BLaER1 (cell line): ENCODE data around the gene DNM2.

Experiments
- H3K27ac ChIP-seq: shearing (Covaris generic); formaldehyde crosslinking; 2 replicates; pipeline ENCODE4 v1.8.1; 2022
- H3K27me3 ChIP-seq: shearing (Covaris generic); formaldehyde crosslinking; 2 replicates; pipeline ENCODE4 v1.8.1; 2022
- H3K36me3 ChIP-seq: shearing (Covaris generic); formaldehyde crosslinking; 2 replicates; pipeline ENCODE4 v1.8.1; 2022
- H3K4me1 ChIP-seq: shearing (Covaris generic); formaldehyde crosslinking; 2 replicates; pipeline ENCODE4 v1.8.1; 2022
- H3K4me2 ChIP-seq: shearing (Covaris generic); formaldehyde crosslinking; 2 replicates; pipeline ENCODE4 v1.8.1; 2022
- H3K4me3 ChIP-seq: shearing (Covaris generic); formaldehyde crosslinking; 2 replicates; pipeline ENCODE4 v1.8.1; 2022
- H3K9ac ChIP-seq: shearing (Covaris generic); formaldehyde crosslinking; 2 replicates; pipeline ENCODE4 v1.8.1; 2022
- H3K9me3 ChIP-seq: shearing (Covaris generic); formaldehyde crosslinking; 2 replicates; pipeline ENCODE4 v1.8.1; 2022
- H4K20me1 ChIP-seq: shearing (Covaris generic); formaldehyde crosslinking; 2 replicates; pipeline ENCODE4 v1.8.1; 2022
- Cebpa-rat ChIP-seq: shearing (Covaris generic); IDR thresholded peaks from 2 replicates; pipeline ENCODE4 v1.8.1; 2022

Gene DNM2

DNA sequence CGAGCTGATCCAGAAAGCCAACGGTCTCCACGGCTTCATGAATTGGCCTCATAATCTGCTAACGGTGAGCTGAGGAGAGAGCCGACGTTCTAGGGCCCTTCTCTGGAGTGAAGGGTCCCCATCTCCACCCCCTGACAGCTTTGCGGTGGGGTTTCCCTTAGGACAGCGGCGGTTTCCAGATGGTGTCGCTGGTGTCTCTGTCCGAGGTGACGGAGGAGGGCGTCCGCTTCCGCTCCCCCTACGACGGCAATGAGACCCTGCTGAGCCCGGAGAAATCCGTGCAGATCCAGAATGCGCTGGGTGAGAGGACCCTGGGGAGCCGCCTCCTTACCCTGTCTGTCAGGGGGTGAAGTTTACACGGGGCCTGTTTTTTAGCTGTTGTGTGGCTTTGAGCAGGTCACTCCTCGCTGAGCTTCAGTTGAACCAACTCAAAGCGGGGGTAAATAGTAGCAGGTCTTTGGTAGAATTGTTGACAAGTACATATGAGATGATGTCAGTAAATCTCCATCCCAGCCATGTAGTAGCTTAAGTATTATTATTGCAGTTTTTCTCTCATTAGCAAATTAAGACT lies 15.8 kb upstream of the DNM2 start:
- H3K9me3 ChIP-seq, result no peaks in the 10 kb centered on the region
- H3K27ac ChIP-seq, result peak overlapping the region; percentile 88
- peak overlapping the region; percentile 99 for H3K4me2 ChIP-seq
- TF ChIP-seq Cebpa-rat, result no peak
- H4K20me1 ChIP-seq, result peaks cover 4% of the 10 kb centered on the region; the same call in 1 of the 2 replicates
- peaks cover 20% of the 10 kb centered on the region for H3K4me1 ChIP-seq
- H3K9ac ChIP-seq, result peak overlapping the region; percentile 86
- H3K4me3 ChIP-seq, result peak overlapping the region; percentile 81
- peaks cover 3% of the 10 kb centered on the region for H3K36me3 ChIP-seq
- H3K27me3 ChIP-seq, result no peaks in the 10 kb centered on the region

DNA sequence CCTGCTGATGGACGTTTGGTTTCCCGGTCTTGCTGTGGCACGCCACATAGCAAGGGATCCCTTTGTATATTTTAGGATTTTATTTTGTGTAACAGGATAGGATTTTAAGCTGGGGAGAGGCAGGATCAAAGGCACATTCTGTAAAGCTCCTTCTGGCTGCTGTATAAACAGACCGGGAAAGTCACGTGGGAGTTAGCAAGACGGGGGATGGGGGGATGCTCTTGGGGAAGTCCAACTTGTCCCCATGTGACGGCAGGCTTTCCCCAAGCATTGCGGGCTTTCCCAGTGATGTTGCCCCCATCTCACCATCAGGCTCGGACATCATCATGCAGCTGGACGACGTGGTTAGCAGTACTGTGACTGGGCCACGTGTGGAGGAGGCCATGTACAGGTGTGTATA lies 10.9 kb upstream of the DNM2 start:
- Histone ChIP-seq H3K4me2 (no peak overlapping the region), H4K20me1 (no peaks in the 10 kb centered on the region), H3K9ac (peak overlapping the region; percentile 34; the same call in 1 of the 2 replicates), H3K27me3 (no peaks in the 10 kb centered on the region), H3K9me3 (no peaks in the 10 kb centered on the region), H3K4me3 (no peak overlapping the region), H3K36me3 (peaks cover 32% of the 10 kb centered on the region), H3K27ac (no peak overlapping the region), H3K4me1 (peaks cover 10% of the 10 kb centered on the region)
- no peak for TF ChIP-seq Cebpa-rat

GRCh38 chr19:10707440-10707839 lies 10.4 kb upstream of the DNM2 start:
- Histone ChIP-seq H3K4me2 (no peak overlapping the region), H3K4me1 (peaks cover 6% of the 10 kb centered on the region)

GRCh38 chr19:10708291-10708690 lies 9.6 kb upstream of the DNM2 start:
- H3K36me3 ChIP-seq, result peaks cover 38% of the 10 kb centered on the region
- H3K4me3 ChIP-seq, result no peak overlapping the region
- no peaks in the 10 kb centered on the region for H3K27me3 ChIP-seq
- no peak overlapping the region for H3K4me2 ChIP-seq
- no peak overlapping the region for H3K9ac ChIP-seq
- TF ChIP-seq Cebpa-rat, result no peak
- peaks cover 7% of the 10 kb centered on the region for H3K4me1 ChIP-seq
- no peaks in the 10 kb centered on the region for H3K9me3 ChIP-seq
- no peaks in the 10 kb centered on the region for H4K20me1 ChIP-seq
- no peak overlapping the region for H3K27ac ChIP-seq

More at GRCh38 chr19:10707440-10707839, 10.4 kb upstream of the DNM2 start:
- Histone ChIP-seq H3K27me3 (no peaks in the 10 kb centered on the region), H4K20me1 (no peaks in the 10 kb centered on the region), H3K9me3 (no peaks in the 10 kb centered on the region), H3K4me3 (no peak overlapping the region), H3K27ac (no peak overlapping the region), H3K9ac (no peak overlapping the region), H3K36me3 (peaks cover 34% of the 10 kb centered on the region)
- no peak for TF ChIP-seq Cebpa-rat

- H3K9ac ChIP-seq, result no peak overlapping the region
- no peak overlapping the region for H3K4me2 ChIP-seq
- TF ChIP-seq Cebpa-rat, result no peak
- H3K4me3 ChIP-seq, result no peak overlapping the region
- H3K9me3 ChIP-seq, result no peaks in the 10 kb centered on the region
- peaks cover 35% of the 10 kb centered on the region for H3K36me3 ChIP-seq
- H3K4me1 ChIP-seq, result peaks cover 27% of the 10 kb centered on the region
- H3K27me3 ChIP-seq, result no peaks in the 10 kb centered on the region
- H4K20me1 ChIP-seq, result no peaks in the 10 kb centered on the region
- H3K27ac ChIP-seq, result no peak overlapping the region
Observed at GRCh38 chr19:10712045-10712444, 5.8 kb upstream of the DNM2 start.

GRCh38 chr19:10712754-10713153 lies 5.1 kb upstream of the DNM2 start:
- Histone ChIP-seq H3K4me1 (peaks cover 28% of the 10 kb centered on the region), H3K4me2 (peak overlapping the region; percentile 39), H4K20me1 (no peaks in the 10 kb centered on the region), H3K9me3 (no peaks in the 10 kb centered on the region), H3K27ac (no peak overlapping the region), H3K9ac (no peak overlapping the region), H3K27me3 (no peaks in the 10 kb centered on the region), H3K36me3 (peaks cover 28% of the 10 kb centered on the region; the same call in 1 of the 2 replicates), H3K4me3 (no peak overlapping the region)
- TF ChIP-seq Cebpa-rat, result no peak

DNA sequence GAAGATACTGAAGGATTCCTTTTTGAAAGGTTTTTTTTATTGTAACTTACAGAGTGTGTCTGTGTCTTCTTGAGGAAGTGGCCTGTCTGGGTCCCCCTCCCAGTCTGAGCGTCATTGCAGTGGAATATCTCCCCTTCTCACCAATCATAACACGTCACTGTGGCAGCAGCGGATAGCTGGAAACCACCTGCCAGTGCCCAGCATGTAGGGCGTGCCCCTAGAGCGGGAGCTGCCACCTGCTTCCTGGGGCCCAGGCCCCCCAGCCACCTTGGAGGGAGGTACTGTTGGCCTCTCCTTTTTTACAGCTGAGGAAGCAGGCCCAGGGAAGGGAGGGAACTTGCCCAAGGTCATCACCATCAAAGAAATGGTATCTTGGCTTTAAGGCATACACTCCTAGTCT lies 4.6 kb upstream of the DNM2 start:
- Histone ChIP-seq H3K4me2 (peak overlapping the region; percentile 39), H3K4me3 (no peak overlapping the region), H3K9me3 (no peaks in the 10 kb centered on the region), H4K20me1 (peaks cover 4% of the 10 kb centered on the region), H3K9ac (no peak overlapping the region; the same call in 1 of the 2 replicates), H3K4me1 (peaks cover 28% of the 10 kb centered on the region), H3K27ac (no peak overlapping the region), H3K27me3 (no peaks in the 10 kb centered on the region), H3K36me3 (peaks cover 25% of the 10 kb centered on the region; the same call in 1 of the 2 replicates)
- TF ChIP-seq Cebpa-rat, result no peak

DNA sequence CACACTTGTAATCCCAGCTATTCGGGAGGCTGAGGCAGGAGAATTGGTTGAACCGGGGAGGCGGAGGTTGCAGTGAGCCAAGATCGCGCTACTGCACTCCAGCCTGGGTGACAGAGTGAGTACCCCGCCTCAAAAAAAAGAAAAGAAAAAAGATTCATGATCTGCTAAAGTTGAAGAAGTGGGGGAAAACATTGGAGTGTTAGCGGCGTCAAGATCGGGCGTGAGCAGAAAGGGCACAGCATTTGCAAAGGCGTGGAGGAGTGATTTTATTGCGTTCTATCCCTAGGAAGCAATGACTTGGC lies 874 bp upstream of the DNM2 start:
- Histone ChIP-seq H3K9ac (no peak overlapping the region), H3K4me3 (no peak overlapping the region)

DNA sequence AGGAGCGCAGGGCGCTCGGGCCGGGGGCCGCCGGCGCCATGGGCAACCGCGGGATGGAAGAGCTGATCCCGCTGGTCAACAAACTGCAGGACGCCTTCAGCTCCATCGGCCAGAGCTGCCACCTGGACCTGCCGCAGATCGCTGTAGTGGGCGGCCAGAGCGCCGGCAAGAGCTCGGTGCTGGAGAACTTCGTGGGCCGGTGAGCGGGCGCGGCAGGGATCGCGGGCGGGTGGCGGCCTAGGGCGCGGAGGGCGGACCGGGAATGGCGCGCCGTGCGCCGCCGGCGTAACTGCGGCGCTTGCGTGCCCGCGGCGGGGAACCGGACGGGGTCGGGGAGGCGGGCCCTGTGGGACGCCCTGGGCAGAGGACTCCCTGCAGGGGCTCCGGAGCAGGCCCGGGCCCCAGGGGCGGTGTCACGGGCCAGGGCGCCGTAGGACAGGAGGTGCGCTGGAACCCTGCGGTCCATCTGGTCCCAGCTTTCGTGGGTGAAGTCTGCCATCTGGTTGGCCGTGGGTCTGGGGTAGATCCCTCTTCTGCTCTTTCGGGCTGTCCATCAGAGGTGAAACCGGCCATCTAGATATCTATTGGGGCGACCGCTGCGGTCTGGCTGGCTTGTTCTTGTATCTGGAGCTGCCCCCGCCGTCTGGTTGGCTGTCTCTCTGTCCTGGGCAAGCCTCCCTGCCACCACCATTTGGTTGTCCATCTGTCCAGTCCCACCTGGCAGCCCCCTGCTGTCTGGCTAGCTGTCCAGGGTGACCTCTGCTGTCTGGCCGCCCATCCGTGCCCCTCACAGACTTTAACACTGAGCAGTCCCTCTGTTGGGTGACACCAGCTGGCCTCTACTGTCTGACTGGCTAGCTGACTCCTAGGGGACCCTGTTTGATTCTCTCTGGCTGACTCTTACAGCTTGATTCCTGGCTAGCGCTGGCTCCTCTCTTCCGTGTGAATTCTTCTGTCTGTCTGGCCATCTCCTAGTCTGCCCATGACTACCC lies 622 bp downstream of the DNM2 start:
- Histone ChIP-seq H3K27ac (peak overlapping the region; percentile 98), H3K9me3 (no peaks in the 10 kb centered on the region), H3K4me3 (peak overlapping the region; percentile 99), H3K9ac (peak overlapping the region; percentile 99), H3K4me1 (peaks cover 65% of the 10 kb centered on the region), H3K27me3 (no peaks in the 10 kb centered on the region), H3K36me3 (peaks cover 27% of the 10 kb centered on the region), H3K4me2 (peak overlapping the region; percentile 95), H4K20me1 (peaks cover 46% of the 10 kb centered on the region)
- no peak for TF ChIP-seq Cebpa-rat

More for the DNA sequence above, 874 bp upstream of the DNM2 start:
- peaks cover 40% of the 10 kb centered on the region for H4K20me1 ChIP-seq
- H3K4me1 ChIP-seq, result peaks cover 59% of the 10 kb centered on the region
- peaks cover 25% of the 10 kb centered on the region for H3K36me3 ChIP-seq
- no peaks in the 10 kb centered on the region for H3K9me3 ChIP-seq
- H3K27me3 ChIP-seq, result no peaks in the 10 kb centered on the region
- no peak for TF ChIP-seq Cebpa-rat
- H3K4me2 ChIP-seq, result peak overlapping the region; percentile 47
- H3K27ac ChIP-seq, result no peak overlapping the region

GRCh38 chr19:10719466-10719961 lies 1.6 kb downstream of the DNM2 start:
- no peak for TF ChIP-seq Cebpa-rat
- Histone ChIP-seq H3K27ac (peak overlapping the region; percentile 98), H3K9me3 (no peaks in the 10 kb centered on the region), H3K4me2 (peak overlapping the region; percentile 95), H3K4me1 (peaks cover 65% of the 10 kb centered on the region), H3K9ac (peak overlapping the region; percentile 99), H3K27me3 (no peaks in the 10 kb centered on the region), H3K36me3 (peaks cover 27% of the 10 kb centered on the region), H3K4me3 (peak overlapping the region; percentile 99), H4K20me1 (peaks cover 46% of the 10 kb centered on the region)
